ENCODE data around the gene SPHKAP.

SPHKAP gene

DNA sequence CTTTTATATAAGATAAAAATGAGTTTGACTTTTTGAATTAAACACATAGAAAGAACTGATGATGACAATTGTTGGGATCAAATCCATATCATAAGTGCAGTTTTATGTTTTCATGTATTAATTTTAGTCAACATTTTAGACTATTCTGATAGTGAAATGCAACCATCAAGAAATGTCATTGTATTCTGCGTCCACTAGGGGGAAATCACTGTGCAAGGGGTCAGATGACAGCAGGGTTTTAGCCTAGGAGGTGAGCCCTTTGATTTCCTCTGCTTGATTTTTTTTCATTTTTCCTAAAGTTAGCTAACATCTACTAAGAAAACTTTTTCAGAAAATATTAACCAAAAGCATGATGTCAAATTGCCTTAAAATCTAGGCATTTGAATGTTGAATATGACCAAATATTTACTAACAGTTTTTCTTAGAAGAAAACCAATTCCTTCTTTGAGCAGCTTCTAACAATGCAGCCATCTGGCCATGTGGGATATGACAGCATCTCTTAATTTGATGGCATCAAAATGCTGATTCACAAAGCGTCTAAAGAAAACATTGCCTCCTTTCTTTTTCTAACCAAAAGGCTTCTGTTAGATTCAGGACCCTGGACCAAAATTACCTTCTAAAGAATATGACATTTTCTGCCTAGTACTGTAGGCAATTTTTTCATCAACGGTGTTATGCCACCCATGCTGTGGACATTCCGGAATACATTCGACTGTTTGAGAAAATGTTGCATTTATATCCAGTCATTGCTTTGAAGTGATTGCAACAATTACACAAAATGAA lies 141.5 kb downstream of the SPHKAP start:
- peak; percentile 0 to 11 (median 1) for DNase-seq
- WGBS (ENCODE audit: insufficient coverage): 50% methylated on average over 1 of the region's 5 CpGs
- CTCF ChIA-PET: interaction anchor here (0.6 to 2.4 kb wide), 3 partner anchors 12 to 849 kb away, joined by 3 to 7 read pairs (median 3); no protein-coding TSS in a partner anchor
- POLR2A ChIA-PET: no interaction called here
- Histone ChIP-seq H3K36me3 (ENCODE audit: control insufficient read depth in 4 of 4, insufficient read depth in 4 of 4, low read length in 3 of 4) (no peaks in the 10 kb centered on the region), H3K27me3 (replicated peaks in 2 of 5; ENCODE audit: control insufficient read depth in 4 of 5, insufficient read depth in 5 of 5, low read length in 4 of 5) (no peaks in the 10 kb centered on the region), H3K9me3 (ENCODE audit: control extremely low read depth in 1 of 5, control insufficient read depth in 4 of 5, insufficient read depth in 2 of 5, low read depth in 1 of 5, low read length in 4 of 5) (no peaks in the 10 kb centered on the region), H3K27ac (ENCODE audit: insufficient read depth in 1 of 2, low read depth in 1 of 2, low read length in 2 of 2, poor library complexity in 1 of 2, severe bottlenecking in 2 of 2) (no peak overlapping the region), H3K4me3 (ENCODE audit: control insufficient read depth in 1 of 7, extremely low read depth in 1 of 7, insufficient read depth in 4 of 7, low read depth in 2 of 7, low read length in 6 of 7) (no peak overlapping the region), H3K4me1 (ENCODE audit: control extremely low read depth in 1 of 4, control insufficient read depth in 4 of 4, insufficient read depth in 4 of 4, low read length in 3 of 4) (no peaks in the 10 kb centered on the region)

DNA sequence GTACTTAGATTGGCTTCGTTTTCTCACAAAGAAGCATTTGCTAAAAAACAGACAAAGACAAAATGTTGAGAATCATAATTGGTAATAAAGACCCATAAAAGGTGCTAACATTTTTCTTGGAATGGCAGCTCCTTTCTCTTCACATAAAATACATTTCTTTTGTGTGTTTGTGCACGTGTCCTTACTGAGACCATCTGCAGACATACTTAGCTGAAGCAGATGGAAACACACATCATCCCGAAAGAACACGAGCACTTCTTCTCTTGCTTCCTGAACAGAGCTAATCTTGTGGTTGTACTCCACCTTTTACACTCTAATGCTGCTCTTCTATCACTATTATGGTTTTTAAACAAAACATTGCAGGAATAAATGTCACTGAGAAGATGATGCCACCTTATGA lies 142.5 kb downstream of the SPHKAP start:
- Histone ChIP-seq H3K4me1 (ENCODE audit: control extremely low read depth in 1 of 4, control insufficient read depth in 4 of 4, insufficient read depth in 4 of 4, low read length in 3 of 4) (no peaks in the 10 kb centered on the region), H3K27ac (ENCODE audit: insufficient read depth in 1 of 2, low read depth in 1 of 2, low read length in 2 of 2, poor library complexity in 1 of 2, severe bottlenecking in 2 of 2) (no peak overlapping the region), H3K36me3 (ENCODE audit: control insufficient read depth in 4 of 4, insufficient read depth in 4 of 4, low read length in 3 of 4) (no peaks in the 10 kb centered on the region), H3K4me3 (ENCODE audit: control insufficient read depth in 1 of 7, extremely low read depth in 1 of 7, insufficient read depth in 4 of 7, low read depth in 2 of 7, low read length in 6 of 7) (no peak overlapping the region), H3K9me3 (ENCODE audit: control extremely low read depth in 1 of 5, control insufficient read depth in 4 of 5, insufficient read depth in 2 of 5, low read depth in 1 of 5, low read length in 4 of 5) (no peaks in the 10 kb centered on the region), H3K27me3 (replicated peaks in 2 of 5; ENCODE audit: control insufficient read depth in 4 of 5, insufficient read depth in 5 of 5, low read length in 4 of 5) (no peaks in the 10 kb centered on the region)
- 100% methylated on average over 1 of the region's 4 CpGs for WGBS (ENCODE audit: insufficient coverage)
- POLR2A ChIA-PET: no interaction called here
- DNase-seq: no peak
- CTCF ChIA-PET: interaction anchor here (0.7 to 2.4 kb wide), 2 partner anchors 11 to 14 kb away, joined by 3 to 7 read pairs; no protein-coding TSS in a partner anchor

DNA sequence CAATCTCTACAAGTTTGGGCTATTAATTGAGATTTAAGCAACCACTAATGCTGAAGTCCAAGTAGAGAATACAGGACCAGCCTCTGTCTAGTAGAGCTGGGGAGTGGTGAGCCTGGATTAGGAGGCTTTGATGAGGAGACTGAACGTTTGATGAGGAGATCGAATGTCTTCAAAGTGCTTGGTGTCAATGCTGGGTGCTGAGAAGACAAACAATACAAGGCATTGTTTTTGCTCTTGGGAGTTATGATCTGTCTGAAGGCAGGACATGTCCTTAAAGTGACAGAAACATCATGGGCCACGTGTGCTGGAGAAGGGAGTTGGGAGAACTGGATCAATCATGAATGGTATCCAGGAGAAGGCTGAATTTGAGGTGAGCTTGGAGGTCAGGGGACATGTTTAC lies 143.6 kb downstream of the SPHKAP start:
- CTCF ChIA-PET: no interaction called here
- H3K36me3 ChIP-seq (ENCODE audit: control insufficient read depth in 4 of 4, insufficient read depth in 4 of 4, low read length in 3 of 4): no peaks in the 10 kb centered on the region
- no peak overlapping the region for H3K4me3 ChIP-seq (ENCODE audit: control insufficient read depth in 1 of 7, extremely low read depth in 1 of 7, insufficient read depth in 4 of 7, low read depth in 2 of 7, low read length in 6 of 7)
- no peaks in the 10 kb centered on the region for H3K9me3 ChIP-seq (ENCODE audit: control extremely low read depth in 1 of 5, control insufficient read depth in 4 of 5, insufficient read depth in 2 of 5, low read depth in 1 of 5, low read length in 4 of 5)
- H3K4me1 ChIP-seq (ENCODE audit: control extremely low read depth in 1 of 4, control insufficient read depth in 4 of 4, insufficient read depth in 4 of 4, low read length in 3 of 4): no peaks in the 10 kb centered on the region
- DNase-seq: no peak
- POLR2A ChIA-PET: no interaction called here
- H3K27me3 ChIP-seq (replicated peaks in 2 of 5; ENCODE audit: control insufficient read depth in 4 of 5, insufficient read depth in 5 of 5, low read length in 4 of 5): no peaks in the 10 kb centered on the region
- 79% methylated on average over 3 of the region's 3 CpGs for whole genome bisulfite sequencing (ENCODE audit: insufficient coverage)
- no peak overlapping the region for H3K27ac ChIP-seq (ENCODE audit: insufficient read depth in 1 of 2, low read depth in 1 of 2, low read length in 2 of 2, poor library complexity in 1 of 2, severe bottlenecking in 2 of 2)

DNA sequence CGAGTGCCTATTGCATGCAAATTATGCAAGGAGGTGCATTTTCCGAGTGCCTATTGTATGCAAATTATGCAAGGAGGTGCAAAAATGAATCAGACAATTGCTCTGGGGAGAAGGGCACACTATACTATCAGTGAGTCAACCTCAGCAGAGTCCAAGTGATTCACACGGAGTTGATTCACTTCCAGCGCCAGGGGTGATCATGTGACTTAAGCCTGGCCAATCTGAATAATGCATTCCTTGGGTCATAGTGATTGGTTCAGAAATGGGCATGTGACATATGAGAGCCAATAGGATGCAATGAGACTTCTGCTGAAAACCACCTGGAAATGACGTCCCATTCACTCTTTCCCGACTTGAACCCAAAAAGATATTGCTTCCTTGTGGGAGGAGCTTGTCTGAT lies 157.9 kb downstream of the SPHKAP start:
- H3K27ac ChIP-seq (ENCODE audit: insufficient read depth in 1 of 2, low read depth in 1 of 2, low read length in 2 of 2, poor library complexity in 1 of 2, severe bottlenecking in 2 of 2): no peak overlapping the region
- WGBS (ENCODE audit: insufficient coverage): 95% methylated on average over 6 of the region's 6 CpGs
- POLR2A ChIA-PET: no interaction called here
- H3K4me1 ChIP-seq (ENCODE audit: control extremely low read depth in 1 of 4, control insufficient read depth in 4 of 4, insufficient read depth in 4 of 4, low read length in 3 of 4): no peaks in the 10 kb centered on the region
- H3K9me3 ChIP-seq (ENCODE audit: control extremely low read depth in 1 of 5, control insufficient read depth in 4 of 5, insufficient read depth in 2 of 5, low read depth in 1 of 5, low read length in 4 of 5): no peaks in the 10 kb centered on the region
- no peak for DNase-seq
- CTCF ChIA-PET: no interaction called here
- H3K36me3 ChIP-seq (ENCODE audit: control insufficient read depth in 4 of 4, insufficient read depth in 4 of 4, low read length in 3 of 4): no peaks in the 10 kb centered on the region
- no peak overlapping the region for H3K4me3 ChIP-seq (ENCODE audit: control insufficient read depth in 1 of 7, extremely low read depth in 1 of 7, insufficient read depth in 4 of 7, low read depth in 2 of 7, low read length in 6 of 7)
- no peaks in the 10 kb centered on the region for H3K27me3 ChIP-seq (replicated peaks in 2 of 5; ENCODE audit: control insufficient read depth in 4 of 5, insufficient read depth in 5 of 5, low read length in 4 of 5)

DNA sequence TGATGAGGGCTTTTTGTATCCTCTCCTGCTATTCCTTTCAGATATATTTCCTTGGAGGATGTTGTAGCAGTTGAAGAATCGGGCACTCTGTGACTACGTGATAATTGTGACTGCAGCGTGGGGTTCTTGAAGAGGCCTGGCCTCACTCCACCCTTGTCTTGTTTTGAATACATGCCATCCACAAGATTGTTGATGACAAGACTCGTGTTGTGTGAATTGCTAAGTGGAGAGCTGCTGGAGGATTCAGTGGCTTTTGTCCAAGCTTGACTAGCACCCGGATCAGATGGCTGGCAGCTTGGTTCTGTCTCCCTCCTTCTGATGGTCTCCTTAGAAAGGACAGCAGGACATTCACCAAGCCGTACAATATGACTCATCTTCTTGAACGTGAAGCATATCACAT lies 163.2 kb downstream of the SPHKAP start:
- Histone ChIP-seq H3K27ac (ENCODE audit: insufficient read depth in 1 of 2, low read depth in 1 of 2, low read length in 2 of 2, poor library complexity in 1 of 2, severe bottlenecking in 2 of 2) (no peak overlapping the region), H3K36me3 (ENCODE audit: control insufficient read depth in 4 of 4, insufficient read depth in 4 of 4, low read length in 3 of 4) (no peaks in the 10 kb centered on the region), H3K4me3 (ENCODE audit: control insufficient read depth in 1 of 7, extremely low read depth in 1 of 7, insufficient read depth in 4 of 7, low read depth in 2 of 7, low read length in 6 of 7) (no peak overlapping the region), H3K27me3 (replicated peaks in 2 of 5; ENCODE audit: control insufficient read depth in 4 of 5, insufficient read depth in 5 of 5, low read length in 4 of 5) (no peaks in the 10 kb centered on the region), H3K4me1 (ENCODE audit: control extremely low read depth in 1 of 4, control insufficient read depth in 4 of 4, insufficient read depth in 4 of 4, low read length in 3 of 4) (no peaks in the 10 kb centered on the region), H3K9me3 (ENCODE audit: control extremely low read depth in 1 of 5, control insufficient read depth in 4 of 5, insufficient read depth in 2 of 5, low read depth in 1 of 5, low read length in 4 of 5) (peaks cover 0 to 5% (median 0%) of the 10 kb centered on the region in 5 experiments)
- DNase-seq: no peak
- ChIA-PET POLR2A (no interaction called here), CTCF (no interaction called here)
- 93% methylated on average over 7 of the region's 7 CpGs for whole genome bisulfite sequencing (ENCODE audit: insufficient coverage)

DNA sequence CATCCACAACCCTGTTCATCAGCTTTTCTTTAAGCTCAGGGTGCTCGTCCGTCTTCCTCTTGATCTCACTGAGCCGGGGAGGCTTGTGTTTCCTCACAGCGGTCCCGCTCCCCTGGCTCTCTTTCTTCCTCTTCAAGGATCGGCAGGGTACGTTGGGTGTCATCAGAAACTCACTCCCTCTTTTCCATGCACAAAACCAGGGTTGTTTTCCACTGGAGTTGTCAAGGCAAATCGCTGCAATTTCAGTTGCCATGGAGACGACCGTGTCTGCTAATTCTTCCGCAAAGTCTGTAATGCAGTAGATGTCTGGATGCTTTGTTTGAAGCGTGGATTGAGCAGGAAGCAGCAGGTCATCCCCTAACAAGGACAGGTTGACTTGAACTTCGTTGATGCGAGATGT lies 163.7 kb downstream of the SPHKAP start:
- Histone ChIP-seq H3K4me1 (ENCODE audit: control extremely low read depth in 1 of 4, control insufficient read depth in 4 of 4, insufficient read depth in 4 of 4, low read length in 3 of 4) (no peaks in the 10 kb centered on the region), H3K36me3 (ENCODE audit: control insufficient read depth in 4 of 4, insufficient read depth in 4 of 4, low read length in 3 of 4) (no peaks in the 10 kb centered on the region), H3K27ac (ENCODE audit: insufficient read depth in 1 of 2, low read depth in 1 of 2, low read length in 2 of 2, poor library complexity in 1 of 2, severe bottlenecking in 2 of 2) (no peak overlapping the region), H3K9me3 (ENCODE audit: control extremely low read depth in 1 of 5, control insufficient read depth in 4 of 5, insufficient read depth in 2 of 5, low read depth in 1 of 5, low read length in 4 of 5) (peaks cover 0 to 5% (median 0%) of the 10 kb centered on the region in 5 experiments), H3K27me3 (replicated peaks in 2 of 5; ENCODE audit: control insufficient read depth in 4 of 5, insufficient read depth in 5 of 5, low read length in 4 of 5) (no peaks in the 10 kb centered on the region), H3K4me3 (ENCODE audit: control insufficient read depth in 1 of 7, extremely low read depth in 1 of 7, insufficient read depth in 4 of 7, low read depth in 2 of 7, low read length in 6 of 7) (no peak overlapping the region)
- 89% methylated on average over 12 of the region's 14 CpGs for WGBS (ENCODE audit: insufficient coverage)
- ChIA-PET POLR2A (no interaction called here), CTCF (no interaction called here)
- DNase-seq: no peak

DNA sequence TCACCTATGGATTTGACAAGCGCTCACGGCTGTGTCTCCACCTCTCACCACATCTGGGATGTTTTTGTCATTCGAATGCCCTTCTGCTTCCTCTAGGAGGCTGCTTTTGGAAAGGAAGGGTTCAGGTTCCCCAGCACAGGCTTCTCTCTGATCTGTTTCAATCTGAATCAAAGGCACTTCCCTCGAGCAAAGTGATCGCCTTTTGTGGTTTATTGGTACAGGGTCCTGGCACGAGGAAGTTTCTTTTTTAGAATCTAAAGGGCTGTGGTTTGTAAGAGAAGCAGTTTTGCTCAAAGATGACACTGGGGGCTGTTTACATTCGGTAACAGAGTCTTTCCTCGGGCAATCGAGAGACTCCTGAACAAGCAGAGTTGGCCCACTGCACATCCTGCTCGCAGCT lies 165.1 kb downstream of the SPHKAP start:
- Histone ChIP-seq H3K4me1 (ENCODE audit: control extremely low read depth in 1 of 4, control insufficient read depth in 4 of 4, insufficient read depth in 4 of 4, low read length in 3 of 4) (no peaks in the 10 kb centered on the region), H3K36me3 (ENCODE audit: control insufficient read depth in 4 of 4, insufficient read depth in 4 of 4, low read length in 3 of 4) (no peaks in the 10 kb centered on the region), H3K27ac (ENCODE audit: insufficient read depth in 1 of 2, low read depth in 1 of 2, low read length in 2 of 2, poor library complexity in 1 of 2, severe bottlenecking in 2 of 2) (no peak overlapping the region), H3K4me3 (ENCODE audit: control insufficient read depth in 1 of 7, extremely low read depth in 1 of 7, insufficient read depth in 4 of 7, low read depth in 2 of 7, low read length in 6 of 7) (no peak overlapping the region), H3K9me3 (ENCODE audit: control extremely low read depth in 1 of 5, control insufficient read depth in 4 of 5, insufficient read depth in 2 of 5, low read depth in 1 of 5, low read length in 4 of 5) (peaks cover 0 to 5% (median 0%) of the 10 kb centered on the region in 5 experiments), H3K27me3 (replicated peaks in 2 of 5; ENCODE audit: control insufficient read depth in 4 of 5, insufficient read depth in 5 of 5, low read length in 4 of 5) (no peaks in the 10 kb centered on the region)
- whole genome bisulfite sequencing (ENCODE audit: insufficient coverage): 33% methylated on average over 7 of the region's 10 CpGs
- POLR2A ChIA-PET: no interaction called here
- CTCF ChIA-PET: no interaction called here
- no peak for DNase-seq

Measured in common myeloid progenitor, CD34-positive (primary cell).